Testis (tissue), 2 donors: ENCODE results near the gene CDH4.

Experiments used
- POLR2A ChIP-seq: fragments of 450-650 bp; IDR thresholded peaks from one replicate; pipeline ENCODE4 v1.6.1; 2017; ENCODE audit warnings: antibody characterized with exemption, mild to moderate bottlenecking, moderate library complexity
- TF ChIP-seq, protein P1 (sequence below), 3 experiments: fragments of 450-650 bp in 2 of 3; fragments of 200-600 bp in 1 of 3; sonication (generic) in 1 of 3; IDR thresholded peaks; one replicate each; pipeline ENCODE4 v1.5.1; 2016 to 2019; ENCODE audit warnings: antibody characterized with exemption in 3 of 3, mild to moderate bottlenecking in 2 of 3, moderate library complexity in 1 of 3

DNA sequence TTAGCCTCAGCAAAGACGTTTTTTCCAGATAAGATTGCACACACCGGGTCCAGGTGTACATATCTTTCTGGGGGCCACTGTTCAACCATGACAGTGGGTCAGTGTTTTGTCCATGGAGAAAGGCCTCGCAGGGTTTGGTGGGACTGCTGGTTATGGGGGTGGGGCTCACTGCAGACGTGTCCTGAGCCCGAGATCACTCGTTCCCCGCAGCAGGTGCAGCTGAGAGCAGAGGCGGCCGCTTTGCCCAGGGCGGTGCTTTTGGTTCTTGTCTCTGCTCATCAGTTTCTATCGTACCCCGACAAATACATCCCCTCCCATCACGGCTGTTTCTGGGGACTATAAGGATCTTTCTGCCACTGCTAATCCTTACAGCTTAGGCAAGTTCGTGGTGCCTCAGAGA lies 166.9 kb downstream of the CDH4 start:
- TF ChIP-seq, protein P1, sequence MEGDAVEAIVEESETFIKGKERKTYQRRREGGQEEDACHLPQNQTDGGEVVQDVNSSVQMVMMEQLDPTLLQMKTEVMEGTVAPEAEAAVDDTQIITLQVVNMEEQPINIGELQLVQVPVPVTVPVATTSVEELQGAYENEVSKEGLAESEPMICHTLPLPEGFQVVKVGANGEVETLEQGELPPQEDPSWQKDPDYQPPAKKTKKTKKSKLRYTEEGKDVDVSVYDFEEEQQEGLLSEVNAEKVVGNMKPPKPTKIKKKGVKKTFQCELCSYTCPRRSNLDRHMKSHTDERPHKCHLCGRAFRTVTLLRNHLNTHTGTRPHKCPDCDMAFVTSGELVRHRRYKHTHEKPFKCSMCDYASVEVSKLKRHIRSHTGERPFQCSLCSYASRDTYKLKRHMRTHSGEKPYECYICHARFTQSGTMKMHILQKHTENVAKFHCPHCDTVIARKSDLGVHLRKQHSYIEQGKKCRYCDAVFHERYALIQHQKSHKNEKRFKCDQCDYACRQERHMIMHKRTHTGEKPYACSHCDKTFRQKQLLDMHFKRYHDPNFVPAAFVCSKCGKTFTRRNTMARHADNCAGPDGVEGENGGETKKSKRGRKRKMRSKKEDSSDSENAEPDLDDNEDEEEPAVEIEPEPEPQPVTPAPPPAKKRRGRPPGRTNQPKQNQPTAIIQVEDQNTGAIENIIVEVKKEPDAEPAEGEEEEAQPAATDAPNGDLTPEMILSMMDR (IDR thresholded peaks at IDR 0.05): no peak
- no peak for TF ChIP-seq POLR2A
